OCI-LY7 (cell line): ENCODE data around the gene STK32A.

Source experiments
- CTCF ChIP-seq: fragments of 200-600 bp; sonication (generic); conservative IDR thresholded peaks from 2 replicates; pipeline ENCODE4 v1.5.1; 2014; ENCODE audit warnings: mild to moderate bottlenecking, antibody characterized with exemption, low read length, moderate library complexity, mixed read lengths
- EZH2phosphoT487 ChIP-seq: fragments of 200-600 bp; sonication (generic); IDR thresholded peaks from 2 replicates; pipeline ENCODE4 v1.6.1; 2018; ENCODE audit warnings: low read depth, borderline replicate concordance, mild to moderate bottlenecking, mixed run types, antibody characterized with exemption, low read length, moderate library complexity, mixed read lengths

GRCh38 chr5:147310059-147310704, 75.4 kb downstream of the STK32A start:
- TF ChIP-seq CTCF (no peak), EZH2phosphoT487 (no peak)
